Measurements from ENCODE around the gene CPHXL2.

- no peak for TF ChIP-seq POLR2A (IDR thresholded peaks at IDR 0.05)
- TF ChIP-seq CTCF (IDR thresholded peaks at IDR 0.05) = no peak
Measured at GRCh38 chr16:75653922-75654321, 22.9 kb downstream of the CPHXL2 start.
